ENCODE results near the gene HHAT. TPM values are rescaled to one million over a fixed set of nuclear protein-coding genes. Genes with fewer than 3 reads are reported as not detected.

HHAT gene
- total RNA-seq, 2 donors from 2014 or later, result 16.3 to 19.0 TPM

DNA sequence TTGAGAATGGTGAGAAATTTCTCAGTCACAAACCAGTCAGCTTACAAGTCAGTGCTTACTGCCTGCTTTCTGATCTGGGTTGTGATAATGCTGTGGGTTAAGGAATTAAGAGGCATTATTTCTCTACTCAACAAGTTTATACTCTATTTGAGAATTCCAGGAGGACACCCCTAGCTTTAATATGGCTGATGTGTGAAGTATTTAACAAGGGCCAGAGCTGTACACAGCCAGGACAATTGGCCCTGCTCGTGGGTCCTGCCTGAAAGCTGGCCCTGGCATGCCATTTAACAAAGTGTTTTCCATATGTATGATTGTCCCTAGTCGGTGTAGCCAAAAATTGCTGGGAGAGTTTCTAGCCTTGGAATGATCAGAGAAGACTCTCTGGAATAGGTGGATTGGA is 43.2 kb downstream of the HHAT start:
- no peaks in the 10 kb centered on the region for H3K4me1 ChIP-seq (replicated peaks)

GRCh38 chr1:210372491-210372890 is 43.8 kb downstream of the HHAT start:
- Histone ChIP-seq H3K4me3 (no peak overlapping the region), H3K4me1 (replicated peaks) (no peaks in the 10 kb centered on the region), H3K27ac (no peak overlapping the region), H3K36me3 (no peaks in the 10 kb centered on the region), H3K27me3 (replicated peaks; ENCODE audit: insufficient read depth) (no peaks in the 10 kb centered on the region), H3K9me3 (no peaks in the 10 kb centered on the region)
- no peak for TF ChIP-seq POLR2A (IDR thresholded peaks at IDR 0.05)
- no peak for TF ChIP-seq CTCF (IDR thresholded peaks at IDR 0.05)
- TF ChIP-seq POLR2AphosphoS5 (IDR thresholded peaks at IDR 0.05), result no peak
- no peak for DNase-seq (ENCODE audit: low spot score)
- 95% methylated on average over 2 of the region's 2 CpGs for WGBS
- intact Hi-C loops (cut with DNase I), result no loop called here

More for the DNA sequence above, 43.2 kb downstream of the HHAT start:
- TF ChIP-seq POLR2A (IDR thresholded peaks at IDR 0.05) (no peak), CTCF (IDR thresholded peaks at IDR 0.05) (no peak), POLR2AphosphoS5 (IDR thresholded peaks at IDR 0.05) (no peak)
- H3K9me3 ChIP-seq, result no peaks in the 10 kb centered on the region
- no peak overlapping the region for H3K27ac ChIP-seq
- 47% methylated on average over 2 of the region's 2 CpGs for WGBS
- intact Hi-C loops (cut with DNase I), result no loop called here
- DNase-seq (ENCODE audit: low spot score), result no peak
- H3K27me3 ChIP-seq (replicated peaks; ENCODE audit: insufficient read depth), result no peaks in the 10 kb centered on the region
- no peaks in the 10 kb centered on the region for H3K36me3 ChIP-seq
- H3K4me3 ChIP-seq, result no peak overlapping the region

DNA sequence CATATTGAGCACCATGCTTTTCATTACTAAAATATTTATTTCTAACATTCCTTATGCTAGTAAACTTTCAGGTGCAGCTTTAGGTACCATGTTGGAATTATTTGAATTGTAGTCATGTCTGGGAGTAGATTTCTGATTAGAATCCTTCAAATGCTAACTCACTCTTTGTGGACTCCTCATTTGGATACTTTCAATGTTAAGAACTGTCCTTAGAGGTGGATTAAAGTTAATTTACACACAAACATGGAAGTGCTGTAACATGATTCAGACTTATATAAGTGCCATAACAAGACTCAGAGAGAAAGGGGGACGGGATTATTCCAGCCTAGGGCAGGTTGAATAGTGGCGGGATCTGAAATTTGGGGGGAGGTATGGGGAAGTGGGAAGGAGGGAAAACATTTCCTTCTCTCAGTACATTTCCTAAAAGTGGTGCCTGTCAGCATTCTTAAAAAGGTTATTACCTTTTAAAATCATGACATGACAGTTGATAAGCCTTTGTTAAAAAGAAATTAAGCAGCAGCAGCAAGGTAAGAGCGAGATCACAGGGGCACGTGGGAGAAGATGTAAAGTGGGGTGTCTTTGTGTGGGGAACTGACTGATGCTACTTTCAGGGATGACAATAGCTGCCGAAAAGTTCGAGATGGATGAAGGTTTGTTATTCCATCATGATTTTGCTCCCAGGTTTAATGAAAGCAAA is 44.4 kb downstream of the HHAT start:
- intact Hi-C loops (cut with DNase I), result no loop called here
- WGBS, result 90% methylated on average over 6 of the region's 6 CpGs
- H3K4me1 ChIP-seq (replicated peaks), result no peaks in the 10 kb centered on the region
- no peak for DNase-seq (ENCODE audit: low spot score)
- no peak overlapping the region for H3K27ac ChIP-seq
- no peaks in the 10 kb centered on the region for H3K36me3 ChIP-seq
- no peak for TF ChIP-seq POLR2AphosphoS5 (IDR thresholded peaks at IDR 0.05)
- no peak for TF ChIP-seq CTCF (IDR thresholded peaks at IDR 0.05)
- TF ChIP-seq POLR2A (IDR thresholded peaks at IDR 0.05), result no peak
- H3K4me3 ChIP-seq, result no peak overlapping the region
- H3K9me3 ChIP-seq, result no peaks in the 10 kb centered on the region
- no peaks in the 10 kb centered on the region for H3K27me3 ChIP-seq (replicated peaks; ENCODE audit: insufficient read depth)

GRCh38 chr1:210373628-210373877 is 44.9 kb downstream of the HHAT start:
- no peaks in the 10 kb centered on the region for H3K9me3 ChIP-seq
- no peaks in the 10 kb centered on the region for H3K4me1 ChIP-seq (replicated peaks)
- no peak overlapping the region for H3K27ac ChIP-seq
- TF ChIP-seq CTCF (IDR thresholded peaks at IDR 0.05) (no peak), POLR2AphosphoS5 (IDR thresholded peaks at IDR 0.05) (no peak), POLR2A (IDR thresholded peaks at IDR 0.05) (no peak)
- H3K27me3 ChIP-seq (replicated peaks; ENCODE audit: insufficient read depth), result no peaks in the 10 kb centered on the region
- 63% methylated on average over 1 of the region's 1 CpG for WGBS
- intact Hi-C loops (cut with DNase I), result no loop called here
- no peaks in the 10 kb centered on the region for H3K36me3 ChIP-seq
- no peak for DNase-seq (ENCODE audit: low spot score)
- H3K4me3 ChIP-seq, result no peak overlapping the region

DNA sequence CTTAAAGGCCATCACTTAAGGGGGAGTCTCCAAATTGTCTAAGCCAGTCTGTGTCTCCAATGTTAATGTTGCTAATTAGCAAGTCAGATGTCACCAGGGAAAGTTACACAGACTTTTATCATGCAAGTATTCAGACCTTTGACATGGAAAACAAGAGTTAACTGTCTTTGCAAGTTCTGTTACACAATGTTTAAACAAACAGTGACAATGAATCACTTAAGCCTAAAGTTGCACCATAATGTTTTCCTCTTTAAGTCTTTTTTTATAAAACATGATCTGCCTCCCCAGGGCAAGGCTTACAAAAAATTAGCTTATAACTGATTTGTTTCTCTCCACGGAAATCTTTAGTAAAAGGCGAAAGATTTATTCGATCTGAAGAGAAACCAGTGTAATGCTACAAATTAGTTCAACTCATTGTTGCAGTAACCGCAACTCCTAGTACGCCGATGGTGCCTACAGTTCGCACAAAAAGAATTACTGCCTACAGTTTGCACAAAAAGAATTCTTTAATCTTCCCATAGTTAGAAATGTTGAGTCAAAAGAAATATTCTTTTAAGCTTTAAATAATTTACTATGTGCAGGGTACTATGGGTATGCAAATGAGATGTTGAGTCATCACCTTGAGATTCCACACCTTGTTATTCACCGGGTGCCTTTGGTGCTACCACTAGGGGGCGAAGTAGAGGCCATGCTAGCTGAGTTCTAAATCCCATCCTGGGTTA is 45.3 kb downstream of the HHAT start:
- Histone ChIP-seq H3K36me3 (no peaks in the 10 kb centered on the region), H3K4me3 (no peak overlapping the region), H3K4me1 (replicated peaks) (no peaks in the 10 kb centered on the region), H3K27me3 (replicated peaks; ENCODE audit: insufficient read depth) (no peaks in the 10 kb centered on the region), H3K27ac (no peak overlapping the region), H3K9me3 (no peaks in the 10 kb centered on the region)
- no peak for DNase-seq (ENCODE audit: low spot score)
- WGBS, result 52% methylated on average over 9 of the region's 9 CpGs
- intact Hi-C loops (cut with DNase I), result no loop called here
- TF ChIP-seq POLR2A (IDR thresholded peaks at IDR 0.05) (no peak), CTCF (IDR thresholded peaks at IDR 0.05) (peak in 3 of 4 experiments; percentile 19 to 48 (median 32))
